ENCODE data around the gene ARHGAP26.

Gene ARHGAP26

DNA sequence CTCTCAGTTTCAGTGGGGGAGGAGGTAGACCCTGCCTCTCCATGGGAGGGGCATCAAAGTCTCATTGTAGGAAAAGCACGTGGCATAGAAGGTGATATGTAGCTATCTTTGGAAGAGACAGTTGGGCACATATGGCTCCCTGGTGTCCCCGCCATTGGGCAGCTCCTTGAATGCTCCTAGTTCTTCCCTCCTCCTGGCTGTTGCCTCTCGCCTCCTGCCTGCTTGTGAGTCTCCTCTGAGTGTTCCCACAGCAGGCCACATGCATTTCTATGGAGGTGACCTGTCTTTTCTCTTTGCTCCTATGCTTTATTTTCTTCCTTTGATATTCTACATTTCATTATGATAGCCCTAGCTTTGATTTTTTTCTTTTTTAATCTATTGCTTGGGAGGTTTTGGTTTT, 138.5 kb downstream of the ARHGAP26 start:
- DNase-seq (ENCODE audit: extremely low read depth, low read depth), result no peak
- no peak for TF ChIP-seq CTCF (IDR thresholded peaks at IDR 0.05; ENCODE audit: low read depth, low read length, missing control alignments)
- H3K4me3 ChIP-seq (replicated peaks; ENCODE audit: low read depth, low read length), result no peak overlapping the region

DNA sequence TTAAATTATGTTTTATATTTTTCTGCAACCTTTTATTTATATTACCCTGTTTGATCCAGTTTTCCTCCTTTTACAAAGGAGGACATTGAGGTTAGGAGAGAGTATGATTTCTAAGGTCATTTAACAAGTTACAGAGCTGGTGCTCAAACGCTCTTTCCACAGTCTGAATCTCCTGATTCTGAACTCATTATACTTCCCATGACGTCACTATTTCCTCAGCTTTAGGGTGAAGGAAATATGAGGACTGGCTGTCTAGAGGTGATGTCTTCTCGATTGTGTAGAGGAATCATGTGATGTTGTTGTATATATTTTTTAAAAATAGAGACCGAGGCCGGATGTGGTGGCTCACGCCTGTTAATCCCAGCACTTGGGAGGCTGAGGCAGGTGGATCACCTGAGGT, 140.0 kb downstream of the ARHGAP26 start:
- no peak for TF ChIP-seq CTCF (IDR thresholded peaks at IDR 0.05; ENCODE audit: low read depth, low read length, missing control alignments)
- no peak overlapping the region for H3K4me3 ChIP-seq (replicated peaks; ENCODE audit: low read depth, low read length)
- no peak for DNase-seq (ENCODE audit: extremely low read depth, low read depth)

DNA sequence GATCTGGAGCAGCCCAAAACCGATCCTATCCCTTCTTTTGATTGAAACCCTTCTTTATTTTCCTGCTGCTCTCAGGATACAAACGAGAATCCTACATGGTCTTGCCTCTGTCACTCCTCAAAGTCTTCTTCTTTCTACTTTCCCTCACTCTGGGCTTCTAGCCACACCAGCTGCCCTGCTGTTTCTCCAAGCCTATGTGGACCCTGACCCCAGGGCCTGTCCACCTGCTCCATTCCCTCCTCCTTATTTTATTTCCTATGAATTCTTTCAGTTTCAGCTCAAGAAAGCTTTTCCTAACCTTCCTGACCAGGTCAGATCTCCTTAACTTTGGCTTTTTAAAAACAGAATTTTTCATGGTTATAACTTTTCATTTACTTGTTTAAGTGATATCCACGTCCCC, 141.0 kb downstream of the ARHGAP26 start:
- no peak overlapping the region for H3K4me3 ChIP-seq (replicated peaks; ENCODE audit: low read depth, low read length)
- TF ChIP-seq CTCF (IDR thresholded peaks at IDR 0.05; ENCODE audit: low read depth, low read length, missing control alignments), result no peak
- DNase-seq (ENCODE audit: extremely low read depth, low read depth), result no peak

GRCh38 chr5:142911775-142912174, 141.6 kb downstream of the ARHGAP26 start:
- TF ChIP-seq CTCF (IDR thresholded peaks at IDR 0.05; ENCODE audit: low read depth, low read length, missing control alignments), result no peak
- DNase-seq (ENCODE audit: extremely low read depth, low read depth), result no peak

DNA sequence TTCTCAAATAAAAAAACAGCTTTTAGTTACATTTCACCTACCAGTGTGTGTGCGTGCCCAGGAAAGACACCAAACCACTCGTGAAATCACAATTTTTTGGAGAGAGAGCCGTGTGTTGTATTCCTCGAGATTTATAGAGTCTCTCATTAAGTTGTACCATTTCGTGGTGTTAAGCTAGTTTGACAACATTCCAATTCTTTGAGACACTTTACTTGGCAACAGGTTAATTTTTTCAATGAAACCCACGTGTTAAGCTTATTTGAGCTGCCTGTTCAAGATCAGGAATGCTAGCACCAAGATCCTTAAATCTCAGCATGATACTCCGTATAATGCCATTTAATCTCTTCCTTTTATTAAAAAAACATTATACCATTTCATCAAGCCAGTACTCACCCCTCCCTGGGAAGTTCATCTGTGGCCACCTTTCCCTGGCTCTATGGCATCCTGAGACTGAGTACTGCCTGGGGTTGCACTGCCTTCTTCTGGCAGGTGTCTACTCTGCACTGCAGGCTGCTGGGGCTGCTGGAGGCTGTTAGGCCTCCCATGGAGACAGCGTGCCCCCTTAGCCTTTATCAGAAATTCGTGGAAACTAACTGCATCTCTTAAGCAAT, 143.7 kb downstream of the ARHGAP26 start:
- no peak for DNase-seq (ENCODE audit: extremely low read depth, low read depth)

More at GRCh38 chr5:142911775-142912174, 141.6 kb downstream of the ARHGAP26 start:
- no peak overlapping the region for H3K4me3 ChIP-seq (replicated peaks; ENCODE audit: low read depth, low read length)

GRCh38 chr5:142915038-142915437, 144.9 kb downstream of the ARHGAP26 start:
- no peak for DNase-seq (ENCODE audit: extremely low read depth, low read depth)
- no peak overlapping the region for H3K4me3 ChIP-seq (replicated peaks; ENCODE audit: low read depth, low read length)
- TF ChIP-seq CTCF (IDR thresholded peaks at IDR 0.05; ENCODE audit: low read depth, low read length, missing control alignments), result no peak

More for the DNA sequence above, 143.7 kb downstream of the ARHGAP26 start:
- H3K4me3 ChIP-seq (replicated peaks; ENCODE audit: low read depth, low read length), result no peak overlapping the region
- peak; percentile 16 for TF ChIP-seq CTCF (IDR thresholded peaks at IDR 0.05; ENCODE audit: low read depth, low read length, missing control alignments)

Measured in HFF-Myc (cell line).